Raji (cell line): ENCODE results near the gene YJU2.

Source experiments
- POLR2A ChIP-seq: IDR thresholded peaks from 2 replicates; pipeline ENCODE4 v1.6.1; 2011; ENCODE audit warnings: low read depth, low read length, control low read depth; ENCODE audit not compliant: insufficient read depth

YJU2 gene

GRCh38 chr19:4257025-4257424 lies 10.1 kb downstream of the YJU2 start:
- no peak for TF ChIP-seq POLR2A

GRCh38 chr19:4258181-4258580 lies 11.3 kb downstream of the YJU2 start:
- no peak for TF ChIP-seq POLR2A

GRCh38 chr19:4260613-4261191 lies 13.8 kb downstream of the YJU2 start:
- TF ChIP-seq POLR2A = no peak

- no peak for TF ChIP-seq POLR2A
Measured at GRCh38 chr19:4264812-4265211, 17.9 kb downstream of the YJU2 start.

GRCh38 chr19:4266253-4267000 lies 19.5 kb downstream of the YJU2 start:
- no peak for TF ChIP-seq POLR2A

GRCh38 chr19:4267101-4267900 lies 20.4 kb downstream of the YJU2 start:
- no peak for TF ChIP-seq POLR2A

- no peak for TF ChIP-seq POLR2A
Measured at GRCh38 chr19:4267901-4268815, 21.3 kb downstream of the YJU2 start.

GRCh38 chr19:4268816-4269430 lies 22.0 kb downstream of the YJU2 start:
- TF ChIP-seq POLR2A = no peak

- no peak for TF ChIP-seq POLR2A
Measured at GRCh38 chr19:4272894-4273293, 26.0 kb downstream of the YJU2 start.

GRCh38 chr19:4277191-4277696 lies 30.4 kb downstream of the YJU2 start:
- TF ChIP-seq POLR2A = no peak

- TF ChIP-seq POLR2A = no peak
Measured at GRCh38 chr19:4278010-4278409, 31.1 kb downstream of the YJU2 start.

GRCh38 chr19:4278419-4279266 lies 31.8 kb downstream of the YJU2 start, which contains the start of gene SHD:
Gene SHD (plus strand): TSS chr19:4279266. CDS start chr19:4280064, 798 bp downstream.
- no peak for TF ChIP-seq POLR2A

- no peak for TF ChIP-seq POLR2A
Measured at GRCh38 chr19:4279267-4279529, 32.3 kb downstream of the YJU2 start.
